ENCODE results near the gene MYL1. TPM values are rescaled to one million over a fixed set of nuclear protein-coding genes. Genes with fewer than 3 reads are reported as not detected.

Gene MYL1
- total and polyA plus RNA-seq, 2 of the 8 experiments (the other 6 are each of a cell fraction or from before 2014, with no cell fraction given) = not detected

DNA sequence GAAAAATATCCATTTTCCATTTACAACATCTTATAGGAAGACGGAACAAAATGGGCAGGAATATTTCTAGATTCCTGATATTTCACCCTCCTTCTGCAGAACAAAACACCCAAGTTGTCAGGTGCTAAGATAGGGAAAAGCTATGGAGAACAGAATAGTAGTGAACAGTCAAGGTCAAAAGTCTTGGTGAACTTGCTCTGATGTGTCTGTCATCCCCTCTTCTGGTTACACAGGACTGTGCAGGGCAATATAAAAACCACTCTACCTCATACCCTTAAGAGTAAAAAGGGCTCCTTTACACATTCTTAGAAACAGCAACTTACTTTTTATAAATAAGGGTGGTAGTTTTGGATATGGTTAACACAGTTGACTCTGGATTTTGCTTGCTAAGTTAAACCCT lies 4.4 kb downstream of the MYL1 start (continued):
- no peak for TF ChIP-seq RAD21 (IDR thresholded peaks at IDR 0.05 in 1 of 2, conservative IDR thresholded peaks at IDR 0.05 in 1 of 2; ENCODE audit: low read depth in 2 of 2, low read length in 2 of 2)
- no peak for TF ChIP-seq JUND (IDR thresholded peaks at IDR 0.05; ENCODE audit: low read length)

Data from H1 (cell line).